Measurements from ENCODE around the gene TACR2.

DNA sequence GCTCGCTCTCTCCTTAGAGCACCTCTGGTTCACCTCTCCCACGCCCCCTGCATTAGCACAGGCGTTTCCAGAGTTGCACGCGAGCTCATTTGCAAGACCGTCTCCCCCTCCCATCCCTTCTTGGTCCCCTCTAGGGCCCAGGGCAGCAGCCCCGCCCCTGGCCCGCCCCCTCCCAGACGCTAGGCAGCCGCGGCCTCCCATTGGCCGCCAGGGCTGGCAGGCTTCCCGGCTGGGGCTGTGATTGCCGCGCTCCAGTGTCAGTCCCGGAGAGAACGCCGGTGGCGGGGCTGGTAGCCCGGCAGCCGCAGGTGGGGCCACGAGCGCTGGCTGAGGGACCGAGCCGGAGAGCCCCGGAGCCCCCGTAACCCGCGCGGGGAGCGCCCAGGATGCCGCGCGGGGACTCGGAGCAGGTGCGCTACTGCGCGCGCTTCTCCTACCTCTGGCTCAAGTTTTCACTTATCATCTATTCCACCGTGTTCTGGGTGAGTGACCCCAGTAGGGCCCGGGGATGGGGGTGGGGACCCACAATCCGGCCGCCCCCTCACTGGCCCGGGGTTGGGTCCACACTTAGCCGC is 34.6 kb upstream of the TACR2 start, which contains the start of gene TSPAN15:
- TF ChIP-seq, protein P1, sequence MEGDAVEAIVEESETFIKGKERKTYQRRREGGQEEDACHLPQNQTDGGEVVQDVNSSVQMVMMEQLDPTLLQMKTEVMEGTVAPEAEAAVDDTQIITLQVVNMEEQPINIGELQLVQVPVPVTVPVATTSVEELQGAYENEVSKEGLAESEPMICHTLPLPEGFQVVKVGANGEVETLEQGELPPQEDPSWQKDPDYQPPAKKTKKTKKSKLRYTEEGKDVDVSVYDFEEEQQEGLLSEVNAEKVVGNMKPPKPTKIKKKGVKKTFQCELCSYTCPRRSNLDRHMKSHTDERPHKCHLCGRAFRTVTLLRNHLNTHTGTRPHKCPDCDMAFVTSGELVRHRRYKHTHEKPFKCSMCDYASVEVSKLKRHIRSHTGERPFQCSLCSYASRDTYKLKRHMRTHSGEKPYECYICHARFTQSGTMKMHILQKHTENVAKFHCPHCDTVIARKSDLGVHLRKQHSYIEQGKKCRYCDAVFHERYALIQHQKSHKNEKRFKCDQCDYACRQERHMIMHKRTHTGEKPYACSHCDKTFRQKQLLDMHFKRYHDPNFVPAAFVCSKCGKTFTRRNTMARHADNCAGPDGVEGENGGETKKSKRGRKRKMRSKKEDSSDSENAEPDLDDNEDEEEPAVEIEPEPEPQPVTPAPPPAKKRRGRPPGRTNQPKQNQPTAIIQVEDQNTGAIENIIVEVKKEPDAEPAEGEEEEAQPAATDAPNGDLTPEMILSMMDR (IDR thresholded peaks at IDR 0.05; ENCODE audit: insufficient read depth, low read length, poor library complexity, severe bottlenecking), result no peak
- no peak for TF ChIP-seq EZH2phosphoT487 (conservative IDR thresholded peaks at IDR 0.05; ENCODE audit: low read length)

Data from SU-DHL-6 (cell line).